ENCODE measurements around the gene YAE1.

YAE1 gene

DNA sequence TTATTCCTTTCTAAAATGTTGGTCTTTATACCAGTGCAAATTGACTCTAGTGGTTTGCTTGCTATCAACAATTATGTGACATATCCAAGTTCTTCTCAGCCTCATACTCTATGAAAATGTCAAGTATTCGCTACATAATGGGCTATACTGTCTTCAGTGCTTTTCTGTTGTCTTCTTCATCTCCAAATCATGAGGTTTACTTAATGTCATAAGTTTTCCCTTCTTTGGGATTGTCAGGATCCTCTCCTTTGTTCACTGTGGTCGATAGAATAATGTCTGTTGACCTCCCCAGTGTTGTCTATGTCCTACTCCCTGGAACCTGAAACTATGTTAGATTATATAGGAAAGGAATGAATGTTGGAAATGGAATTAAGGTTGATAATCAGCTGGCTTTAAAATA, 40.7 kb downstream of the YAE1 start:
- DNase-seq (ENCODE audit: low read depth in 2 of 2, low spot score in 1 of 2) = no peak

DNA sequence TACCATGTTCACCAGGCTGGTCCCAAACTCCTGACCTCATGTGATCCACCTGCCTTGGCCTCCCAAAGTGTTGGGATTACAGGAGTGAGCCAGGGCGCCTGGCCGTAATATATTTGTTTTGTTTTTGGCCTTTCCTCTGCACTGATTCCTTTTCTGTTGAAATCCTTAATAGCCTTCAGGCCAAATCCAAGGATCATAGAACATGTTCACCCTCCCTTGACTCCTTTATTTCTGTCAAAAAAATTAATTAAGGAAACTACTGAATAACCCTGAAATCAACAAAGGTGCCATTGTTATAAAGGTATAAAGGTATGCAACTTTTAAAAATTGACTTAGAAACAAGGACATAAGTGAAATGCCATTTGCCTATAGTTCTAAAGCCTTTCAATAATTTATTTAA, 41.7 kb downstream of the YAE1 start:
- no peak for DNase-seq (ENCODE audit: low read depth in 2 of 2, low spot score in 1 of 2)

DNA sequence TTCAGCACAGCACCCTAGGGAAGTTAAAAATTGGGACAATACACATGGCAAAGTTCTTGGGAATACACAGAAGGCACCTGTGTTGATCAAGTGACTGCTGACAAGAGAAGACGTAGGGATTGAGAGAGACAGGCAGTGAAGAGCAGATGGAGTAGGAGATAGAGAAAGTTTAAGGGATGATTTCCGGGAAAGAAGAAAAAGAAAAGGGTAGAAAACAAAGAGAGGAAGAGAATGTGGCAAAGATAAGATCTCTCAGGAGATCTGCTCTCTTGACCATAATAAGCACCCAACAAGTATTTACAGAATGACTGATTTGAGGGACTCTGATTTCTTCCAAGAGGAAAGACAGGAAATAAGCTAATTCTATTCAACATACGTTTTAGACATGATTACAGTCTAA, 42.1 kb downstream of the YAE1 start:
- DNase-seq (ENCODE audit: low read depth in 2 of 2, low spot score in 1 of 2) = no peak

- no peak for DNase-seq (ENCODE audit: low read depth in 2 of 2, low spot score in 1 of 2)
Observed at GRCh38 chr7:39609113-39609934, 43.1 kb downstream of the YAE1 start.

GRCh38 chr7:39609935-39610263, 43.7 kb downstream of the YAE1 start:
- DNase-seq (ENCODE audit: low read depth in 2 of 2, low spot score in 1 of 2) = no peak

DNA sequence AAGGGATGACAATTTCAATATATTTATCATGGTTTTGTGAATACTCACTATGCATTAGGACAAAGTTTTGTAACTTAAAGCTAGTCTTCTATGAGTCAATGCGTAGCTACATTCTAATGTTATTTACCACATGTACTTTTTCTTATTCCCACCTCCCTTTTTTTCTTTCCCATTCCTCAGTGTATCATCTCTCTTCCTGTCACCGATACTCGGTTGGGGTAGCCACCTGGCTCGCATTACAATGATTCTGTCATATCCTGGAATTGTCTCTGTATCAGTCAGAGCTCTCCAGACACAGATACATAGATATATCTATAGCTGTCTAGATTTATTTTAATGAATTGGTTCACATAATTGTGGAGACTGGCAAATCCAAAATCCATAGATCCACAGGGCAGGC, 47.4 kb downstream of the YAE1 start:
- DNase-seq (ENCODE audit: low read depth in 2 of 2, low spot score in 1 of 2) = no peak

DNA sequence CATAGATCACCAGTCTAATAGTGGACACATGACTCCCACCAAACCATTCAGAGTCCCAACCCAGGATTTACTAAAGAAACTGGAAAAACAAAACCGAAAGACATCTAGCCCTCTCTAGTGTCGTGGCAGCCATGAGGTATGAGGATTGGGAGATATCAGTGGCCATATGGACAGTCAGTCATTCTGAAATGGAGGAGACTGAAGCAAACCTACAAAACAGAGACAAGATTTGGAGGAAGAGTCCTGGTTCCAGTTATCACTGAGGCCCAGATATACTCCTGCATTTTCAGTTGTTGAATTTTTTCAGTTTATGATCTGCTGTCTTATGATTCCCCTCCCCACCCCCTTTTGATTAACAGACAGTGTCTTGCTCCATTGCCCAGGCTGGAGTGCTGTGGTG, 48.1 kb downstream of the YAE1 start:
- DNase-seq (ENCODE audit: low read depth in 2 of 2, low spot score in 1 of 2) = no peak

- DNase-seq (ENCODE audit: low read depth in 2 of 2, low spot score in 1 of 2) = no peak
Observed at GRCh38 chr7:39615350-39615975, 49.3 kb downstream of the YAE1 start.

DNA sequence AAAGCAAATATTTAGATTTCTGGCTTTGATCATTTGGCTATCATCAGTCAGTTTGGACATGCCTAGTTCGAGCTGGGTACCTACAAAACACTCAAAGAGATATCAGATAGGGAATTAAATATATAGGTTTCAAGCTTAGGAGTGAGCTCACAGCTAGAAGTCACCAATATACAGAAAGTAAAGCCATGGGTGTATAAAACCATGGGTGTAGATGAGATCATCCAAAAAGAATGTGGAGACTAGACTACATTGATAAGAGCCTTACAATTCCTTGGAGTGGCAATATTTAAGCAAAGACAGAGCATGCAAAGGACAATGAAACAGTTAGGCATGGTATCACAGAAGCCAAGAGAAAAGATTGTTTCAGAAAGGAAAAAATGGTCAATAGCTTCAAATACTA, 49.9 kb downstream of the YAE1 start:
- DNase-seq (ENCODE audit: low read depth in 2 of 2, low spot score in 1 of 2) = no peak

- no peak for DNase-seq (ENCODE audit: low read depth in 2 of 2, low spot score in 1 of 2)
Observed at GRCh38 chr7:39617005-39617404, 50.8 kb downstream of the YAE1 start.

DNA sequence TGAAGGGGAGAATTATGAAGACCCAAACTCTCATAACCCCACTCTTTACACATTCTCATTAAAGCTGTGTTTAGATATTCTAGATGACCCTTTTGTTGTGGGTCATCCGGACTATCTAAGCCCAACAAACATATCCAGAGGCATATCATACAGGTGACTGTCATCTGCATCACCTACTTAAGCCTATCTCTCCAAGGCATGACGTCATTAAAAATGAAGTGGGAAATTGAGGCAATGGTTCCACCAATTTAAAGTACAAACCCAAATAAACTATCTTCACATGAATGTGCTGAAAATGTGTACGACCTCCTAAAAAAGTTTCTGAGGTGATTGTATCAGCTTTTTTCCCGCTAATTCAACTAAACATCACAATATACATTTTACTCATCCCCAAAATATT, 52.7 kb downstream of the YAE1 start:
- no peak for DNase-seq (ENCODE audit: low read depth in 2 of 2, low spot score in 1 of 2)

GRCh38 chr7:39620486-39620885, 54.3 kb downstream of the YAE1 start:
- DNase-seq (ENCODE audit: low read depth in 2 of 2, low spot score in 1 of 2) = no peak

DNA sequence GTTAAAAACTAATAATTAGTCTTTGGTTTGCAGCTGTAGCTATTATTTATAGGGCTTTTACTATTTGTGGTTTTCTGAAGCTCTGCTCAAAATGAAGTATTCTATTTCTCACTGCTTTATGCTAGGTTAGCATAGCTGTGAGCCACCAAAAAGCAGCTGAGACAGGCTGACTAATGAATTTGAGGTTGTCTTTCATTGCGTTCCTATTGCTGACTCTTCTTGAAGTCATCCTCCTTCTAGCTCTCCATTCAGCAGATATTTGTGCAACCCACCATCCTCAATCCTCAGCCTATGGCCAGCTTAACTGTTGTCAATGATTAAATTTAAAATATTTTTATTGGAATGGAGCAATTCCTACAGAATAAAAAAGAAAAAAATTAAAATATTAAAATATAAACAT, 55.1 kb downstream of the YAE1 start:
- no peak for DNase-seq (ENCODE audit: low read depth in 2 of 2, low spot score in 1 of 2)

DNA sequence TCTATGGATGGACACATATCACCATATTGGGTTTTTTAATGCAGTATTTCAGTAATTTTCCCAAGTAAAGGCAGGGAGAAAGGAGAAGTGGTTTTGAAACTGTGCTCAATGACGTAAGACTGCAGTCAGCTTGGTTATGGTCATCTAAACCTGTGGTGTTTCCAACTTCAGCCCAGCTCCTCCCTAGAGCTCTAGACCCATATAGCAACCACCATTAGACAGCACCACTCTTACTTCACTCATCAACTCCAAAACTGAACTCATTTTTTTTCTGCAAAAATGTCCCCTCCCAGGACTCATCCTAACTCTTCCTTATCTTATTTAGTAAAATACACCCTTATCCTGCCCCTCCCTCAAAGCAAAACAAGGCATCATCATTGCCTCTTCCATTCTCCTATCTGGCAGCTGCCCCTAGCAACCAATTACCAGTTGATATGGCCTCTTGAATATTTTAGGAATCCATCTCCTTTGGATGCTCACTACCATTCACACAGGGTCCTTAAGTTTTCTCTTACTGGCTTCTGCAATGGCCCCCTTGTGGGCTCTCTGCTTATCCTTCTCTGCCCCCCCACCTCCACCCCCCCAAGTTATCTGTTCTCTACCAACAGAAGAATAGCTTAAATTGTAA, 55.7 kb downstream of the YAE1 start:
- DNase-seq (ENCODE audit: low read depth in 2 of 2, low spot score in 1 of 2) = no peak

All from stimulated activated CD8-positive, alpha-beta memory T cell treated with anti-CD3 and anti-CD28 coated beads, Interleukin-4, amount 100 ng/mL, for 4 hours (primary cell).